ENCODE results near the gene SULT1B1.

GRCh38 chr4:69710580-69710979, 49.8 kb downstream of the SULT1B1 start:
- no peak for TF ChIP-seq CTCF (IDR thresholded peaks at IDR 0.05; ENCODE audit: extremely low read depth in 1 of 2, insufficient read depth in 1 of 2, low read depth in 1 of 2, low read length in 2 of 2)
- TF ChIP-seq EZH2 (IDR thresholded peaks at IDR 0.05; ENCODE audit: borderline replicate concordance, low read depth, low read length, severe bottlenecking), result no peak
- TF ChIP-seq GATA2 (IDR thresholded peaks at IDR 0.05; ENCODE audit: insufficient read depth, insufficient read length, low read depth, low read length), result no peak
- TF ChIP-seq JUN (IDR thresholded peaks at IDR 0.05; ENCODE audit: borderline replicate concordance, insufficient read depth, insufficient read length, low read depth), result no peak

Measured in endothelial cell of umbilical vein (primary cell).